Transverse colon (tissue), 4 donors: ENCODE measurements around the gene ASH1L.

Experiments
- EP300 ChIP-seq: sonication (generic); formaldehyde crosslinking; IDR thresholded peaks from one replicate; pipeline ENCODE4 v1.6.1; 2017; ENCODE audit warnings: antibody characterized with exemption, low read depth
- POLR2A ChIP-seq: fragments of 450-650 bp; IDR thresholded peaks from one replicate; pipeline ENCODE4 v1.6.1; 2016; ENCODE audit warnings: antibody characterized with exemption, mild to moderate bottlenecking, moderate library complexity
- POLR2AphosphoS5 ChIP-seq, 3 donors: sonication (generic); formaldehyde crosslinking; IDR thresholded peaks; one replicate each; pipeline ENCODE4 v1.6.1; 2016; ENCODE audit warnings: antibody characterized with exemption in 3 of 3
- TF ChIP-seq, protein P1 (sequence below), 5 experiments: fragments of 200-600 bp in 3 of 5; fragments of 450-650 bp in 2 of 5; sonication (generic) in 3 of 5; IDR thresholded peaks; 1 replicate in 2 of 5; 2 replicates in 3 of 5; pipeline ENCODE4 v1.5.1; 2016 to 2017; ENCODE audit warnings: antibody characterized with exemption in 5 of 5, inconsistent platforms in 3 of 5, mild to moderate bottlenecking in 2 of 5, moderate library complexity in 1 of 5

DNA sequence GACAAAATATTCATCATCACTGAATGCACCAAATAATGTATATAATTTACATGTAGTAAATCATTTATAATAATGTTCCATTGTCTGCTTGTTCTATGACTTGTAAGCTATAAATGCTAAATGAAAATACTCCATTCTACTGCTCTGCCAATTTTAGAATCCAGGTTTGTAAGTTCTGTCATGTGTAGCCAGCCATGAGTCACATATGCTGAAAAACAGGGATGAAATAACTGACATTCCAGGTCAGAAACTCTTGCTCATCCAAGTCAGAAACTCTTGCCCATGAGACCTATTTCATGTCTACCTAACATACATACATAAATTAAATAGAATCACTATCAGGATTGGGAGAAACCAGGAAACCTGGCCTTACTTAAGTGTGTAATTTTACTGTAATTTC is 95.6 kb downstream of the ASH1L start:
- TF ChIP-seq, protein P1, sequence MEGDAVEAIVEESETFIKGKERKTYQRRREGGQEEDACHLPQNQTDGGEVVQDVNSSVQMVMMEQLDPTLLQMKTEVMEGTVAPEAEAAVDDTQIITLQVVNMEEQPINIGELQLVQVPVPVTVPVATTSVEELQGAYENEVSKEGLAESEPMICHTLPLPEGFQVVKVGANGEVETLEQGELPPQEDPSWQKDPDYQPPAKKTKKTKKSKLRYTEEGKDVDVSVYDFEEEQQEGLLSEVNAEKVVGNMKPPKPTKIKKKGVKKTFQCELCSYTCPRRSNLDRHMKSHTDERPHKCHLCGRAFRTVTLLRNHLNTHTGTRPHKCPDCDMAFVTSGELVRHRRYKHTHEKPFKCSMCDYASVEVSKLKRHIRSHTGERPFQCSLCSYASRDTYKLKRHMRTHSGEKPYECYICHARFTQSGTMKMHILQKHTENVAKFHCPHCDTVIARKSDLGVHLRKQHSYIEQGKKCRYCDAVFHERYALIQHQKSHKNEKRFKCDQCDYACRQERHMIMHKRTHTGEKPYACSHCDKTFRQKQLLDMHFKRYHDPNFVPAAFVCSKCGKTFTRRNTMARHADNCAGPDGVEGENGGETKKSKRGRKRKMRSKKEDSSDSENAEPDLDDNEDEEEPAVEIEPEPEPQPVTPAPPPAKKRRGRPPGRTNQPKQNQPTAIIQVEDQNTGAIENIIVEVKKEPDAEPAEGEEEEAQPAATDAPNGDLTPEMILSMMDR (IDR thresholded peaks at IDR 0.05): no peak
- TF ChIP-seq POLR2A (no peak), POLR2AphosphoS5 (IDR thresholded peaks at IDR 0.05) (no peak), EP300 (no peak)
